Mammary epithelial cell (primary cell): Measurements from ENCODE around the gene EVA1A.

Experiments used
- EZH2 ChIP-seq: IDR thresholded peaks from 2 replicates; pipeline ENCODE4 v1.6.1; 2012; ENCODE audit warnings: low read length, inconsistent platforms, borderline replicate concordance
- TF ChIP-seq, protein P1 (sequence below), 2 donors: IDR thresholded peaks in 1 of 2; conservative IDR thresholded peaks in 1 of 2; 2 replicates each; pipeline ENCODE4 v1.5.1; 2011 to 2012; ENCODE audit warnings: inconsistent platforms in 2 of 2, low read length in 2 of 2, mild to moderate bottlenecking in 2 of 2, control low read depth in 1 of 2, low read depth in 1 of 2; ENCODE audit not compliant: insufficient read depth in 1 of 2; ENCODE audit errors: extremely low read depth in 1 of 2

DNA sequence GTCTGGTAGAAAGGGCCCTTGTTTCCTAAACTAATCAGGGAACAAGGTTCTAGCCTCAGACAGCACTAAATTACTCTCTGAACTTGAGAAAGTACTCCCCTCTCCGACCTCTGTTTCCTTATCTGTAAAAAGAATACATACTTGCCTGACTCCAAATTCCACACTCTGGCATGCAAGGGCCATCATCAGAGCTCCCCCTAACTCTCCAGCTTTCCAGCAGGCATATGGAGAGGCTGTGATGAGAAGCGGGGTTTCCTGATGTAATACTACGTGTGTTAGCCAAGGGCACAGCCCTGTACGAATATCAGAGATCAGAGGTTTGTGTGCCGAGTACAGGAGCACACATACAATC, 1.8 kb upstream of the EVA1A start:
- TF ChIP-seq, protein P1, sequence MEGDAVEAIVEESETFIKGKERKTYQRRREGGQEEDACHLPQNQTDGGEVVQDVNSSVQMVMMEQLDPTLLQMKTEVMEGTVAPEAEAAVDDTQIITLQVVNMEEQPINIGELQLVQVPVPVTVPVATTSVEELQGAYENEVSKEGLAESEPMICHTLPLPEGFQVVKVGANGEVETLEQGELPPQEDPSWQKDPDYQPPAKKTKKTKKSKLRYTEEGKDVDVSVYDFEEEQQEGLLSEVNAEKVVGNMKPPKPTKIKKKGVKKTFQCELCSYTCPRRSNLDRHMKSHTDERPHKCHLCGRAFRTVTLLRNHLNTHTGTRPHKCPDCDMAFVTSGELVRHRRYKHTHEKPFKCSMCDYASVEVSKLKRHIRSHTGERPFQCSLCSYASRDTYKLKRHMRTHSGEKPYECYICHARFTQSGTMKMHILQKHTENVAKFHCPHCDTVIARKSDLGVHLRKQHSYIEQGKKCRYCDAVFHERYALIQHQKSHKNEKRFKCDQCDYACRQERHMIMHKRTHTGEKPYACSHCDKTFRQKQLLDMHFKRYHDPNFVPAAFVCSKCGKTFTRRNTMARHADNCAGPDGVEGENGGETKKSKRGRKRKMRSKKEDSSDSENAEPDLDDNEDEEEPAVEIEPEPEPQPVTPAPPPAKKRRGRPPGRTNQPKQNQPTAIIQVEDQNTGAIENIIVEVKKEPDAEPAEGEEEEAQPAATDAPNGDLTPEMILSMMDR (conservative IDR thresholded peaks at IDR 0.05 in 1 of 2, IDR thresholded peaks at IDR 0.05 in 1 of 2; ENCODE audit: extremely low read depth in 1 of 2, insufficient read depth in 1 of 2, low read depth in 1 of 2, low read length in 2 of 2): no peak
- no peak for TF ChIP-seq EZH2
